Hepatocyte (in vitro differentiated cells): ENCODE results near the gene BBS1. TPM values are rescaled to one million over a fixed set of nuclear protein-coding genes. Genes with fewer than 3 reads are reported as not detected.

Experiments
- DNase-seq: peaks from one replicate; pipeline ENCODE4 v3.0.0-alpha.2; 2016; ENCODE audit warnings: low spot score
- H2AFZ ChIP-seq: fragments of 200-600 bp; sonication (generic); 2 replicates; pipeline ENCODE4 v1.6.0; 2016; ENCODE audit warnings: antibody characterized with exemption, mild to moderate bottlenecking
- H3K27ac ChIP-seq: fragments of 200-600 bp; sonication (generic); 2 replicates; pipeline ENCODE4 v1.5.1; 2016; ENCODE audit warnings: mild to moderate bottlenecking
- H3K27me3 ChIP-seq: fragments of 200-600 bp; sonication (generic); 2 replicates; pipeline ENCODE4 v1.6.1; 2016
- H3K36me3 ChIP-seq: fragments of 200-600 bp; sonication (generic); replicated peaks from 2 replicates; pipeline ENCODE4 v1.5.1; 2016; ENCODE audit warnings: low read depth; ENCODE audit not compliant: insufficient read depth
- H3K4me1 ChIP-seq: fragments of 200-600 bp; sonication (generic); 2 replicates; pipeline ENCODE4 v1.5.1; 2016; ENCODE audit warnings: mild to moderate bottlenecking, moderate library complexity; ENCODE audit not compliant: insufficient read depth
- H3K4me2 ChIP-seq: fragments of 200-600 bp; sonication (generic); 2 replicates; pipeline ENCODE4 v1.6.0; 2016
- H3K4me3 ChIP-seq: fragments of 200-600 bp; sonication (generic); 2 replicates; pipeline ENCODE4 v1.5.1; 2016; ENCODE audit warnings: mild to moderate bottlenecking
- H3K79me2 ChIP-seq: fragments of 200-600 bp; sonication (generic); 2 replicates; pipeline ENCODE4 v1.6.0; 2017; ENCODE audit warnings: mild to moderate bottlenecking
- H3K9me2 ChIP-seq: fragments of 200-600 bp; sonication (generic); replicated peaks from 2 replicates; pipeline ENCODE4 v1.6.0; 2017; ENCODE audit warnings: mild to moderate bottlenecking; ENCODE audit not compliant: insufficient read depth
- H3K9me3 ChIP-seq: fragments of 200-600 bp; sonication (generic); 2 replicates; pipeline ENCODE4 v1.5.1; 2016; ENCODE audit warnings: low read depth, mild to moderate bottlenecking
- H4K20me1 ChIP-seq: fragments of 200-600 bp; sonication (generic); 2 replicates; pipeline ENCODE4 v1.6.0; 2016; ENCODE audit warnings: mild to moderate bottlenecking; ENCODE audit not compliant: insufficient read depth, poor library complexity, severe bottlenecking
- EZH2 ChIP-seq: fragments of 200-600 bp; sonication (generic); IDR thresholded peaks from 2 replicates; pipeline ENCODE4 v1.6.1; 2016; ENCODE audit warnings: antibody characterized with exemption, mild to moderate bottlenecking, borderline replicate concordance
- EZH2phosphoT487 ChIP-seq: fragments of 200-600 bp; sonication (generic); IDR thresholded peaks from one replicate; pipeline ENCODE4 v1.6.1; 2018; ENCODE audit warnings: antibody characterized with exemption, mild to moderate bottlenecking, low read depth, moderate library complexity; ENCODE audit not compliant: unreplicated experiment, severe bottlenecking
- WGBS: methylation state at CpG from one replicate; pipeline ENCODE4 v1.1.6; 2016; ENCODE audit warnings: low lambda C conversion rate; ENCODE audit errors: missing lambda C conversion rate; 5-methylcytosine and 5-hydroxymethylcytosine counted together
- polyA plus RNA-seq: library from polyadenylated mRNA; unstranded; fragments of >200 nt; fragmentation: Nextera tagmentation; extraction: Ambion mirVana; gene quantifications from 2 replicates; pipeline ENCODE4 v1.2.1, GENCODE V29; 2016
- total RNA-seq: library from RNA; depleted of rRNA; stranded (reverse); fragments of >200 nt; gene quantifications from 2 replicates; pipeline ENCODE4 v1.2.3, GENCODE V29; 2014
- TF ChIP-seq, protein P1 (sequence below): fragments of 200-600 bp; sonication (generic); IDR thresholded peaks from 2 replicates; pipeline ENCODE4 v1.5.1; 2016; ENCODE audit warnings: antibody characterized with exemption, mild to moderate bottlenecking; ENCODE audit not compliant: poor library complexity

The BBS1 gene
- total and polyA plus RNA-seq, 2 experiments from 2014 or later, result 25.1 to 27.7 TPM

DNA sequence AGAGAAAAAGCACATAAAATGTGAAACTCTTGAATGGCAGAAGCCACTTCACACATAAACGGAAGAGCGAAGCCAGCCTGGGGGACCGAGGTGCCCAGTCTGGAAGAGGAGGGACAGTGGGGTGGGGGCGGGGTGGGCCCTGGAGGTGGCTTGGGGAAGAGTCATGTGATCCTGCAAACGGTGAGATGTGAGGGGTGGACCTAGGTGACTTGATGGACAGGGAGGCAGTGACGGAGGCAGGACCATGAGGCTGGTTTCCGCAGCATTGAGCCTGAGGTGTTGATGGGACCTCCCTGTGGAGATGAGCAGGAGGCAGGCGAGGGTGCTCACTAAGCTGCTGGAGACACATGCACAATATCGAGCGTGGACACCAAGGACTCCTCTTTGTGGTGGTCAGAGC is 18.6 kb downstream of the BBS1 start:
- no peak for TF ChIP-seq EZH2phosphoT487
- TF ChIP-seq, protein P1, sequence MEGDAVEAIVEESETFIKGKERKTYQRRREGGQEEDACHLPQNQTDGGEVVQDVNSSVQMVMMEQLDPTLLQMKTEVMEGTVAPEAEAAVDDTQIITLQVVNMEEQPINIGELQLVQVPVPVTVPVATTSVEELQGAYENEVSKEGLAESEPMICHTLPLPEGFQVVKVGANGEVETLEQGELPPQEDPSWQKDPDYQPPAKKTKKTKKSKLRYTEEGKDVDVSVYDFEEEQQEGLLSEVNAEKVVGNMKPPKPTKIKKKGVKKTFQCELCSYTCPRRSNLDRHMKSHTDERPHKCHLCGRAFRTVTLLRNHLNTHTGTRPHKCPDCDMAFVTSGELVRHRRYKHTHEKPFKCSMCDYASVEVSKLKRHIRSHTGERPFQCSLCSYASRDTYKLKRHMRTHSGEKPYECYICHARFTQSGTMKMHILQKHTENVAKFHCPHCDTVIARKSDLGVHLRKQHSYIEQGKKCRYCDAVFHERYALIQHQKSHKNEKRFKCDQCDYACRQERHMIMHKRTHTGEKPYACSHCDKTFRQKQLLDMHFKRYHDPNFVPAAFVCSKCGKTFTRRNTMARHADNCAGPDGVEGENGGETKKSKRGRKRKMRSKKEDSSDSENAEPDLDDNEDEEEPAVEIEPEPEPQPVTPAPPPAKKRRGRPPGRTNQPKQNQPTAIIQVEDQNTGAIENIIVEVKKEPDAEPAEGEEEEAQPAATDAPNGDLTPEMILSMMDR, result no peak
- no peak for TF ChIP-seq EZH2
- Histone ChIP-seq H3K4me2 (no peak overlapping the region), H3K4me1 (no peaks in the 10 kb centered on the region), H2AFZ (no peak overlapping the region), H3K79me2 (no peaks in the 10 kb centered on the region), H3K4me3 (no peak overlapping the region), H3K27ac (no peak overlapping the region), H3K27me3 (no peaks in the 10 kb centered on the region), H4K20me1 (no peaks in the 10 kb centered on the region), H3K9me3 (no peaks in the 10 kb centered on the region), H3K36me3 (no peaks in the 10 kb centered on the region), H3K9me2 (no peaks in the 10 kb centered on the region)
- WGBS, result 91% methylated on average over 8 of the region's 10 CpGs
- no peak for DNase-seq

DNA sequence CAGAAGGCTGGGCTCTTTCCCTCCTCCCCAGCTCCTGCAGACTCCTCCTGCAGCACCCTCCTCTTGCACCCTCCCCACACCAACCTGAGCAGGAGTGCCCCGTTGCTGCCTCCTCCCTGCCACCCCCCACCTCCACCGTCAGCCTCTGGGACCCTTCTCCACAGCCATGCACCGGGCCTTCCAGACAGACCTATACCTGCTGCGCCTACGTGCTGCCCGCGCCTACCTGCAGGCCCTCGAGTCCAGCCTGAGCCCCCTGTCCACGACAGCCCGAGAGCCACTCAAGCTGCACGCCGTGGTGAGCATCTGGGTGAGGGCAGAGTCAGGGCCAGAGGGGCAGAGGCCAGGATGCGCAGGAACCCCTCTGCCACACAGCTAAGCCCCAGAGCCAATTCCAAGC is 19.2 kb downstream of the BBS1 start:
- no peaks in the 10 kb centered on the region for H3K9me2 ChIP-seq
- no peak overlapping the region for H3K27ac ChIP-seq
- H3K36me3 ChIP-seq, result no peaks in the 10 kb centered on the region
- no peaks in the 10 kb centered on the region for H3K9me3 ChIP-seq
- 94% methylated on average over 12 of the region's 13 CpGs for WGBS
- H3K4me1 ChIP-seq, result no peaks in the 10 kb centered on the region
- no peaks in the 10 kb centered on the region for H4K20me1 ChIP-seq
- no peaks in the 10 kb centered on the region for H3K27me3 ChIP-seq
- no peaks in the 10 kb centered on the region for H3K79me2 ChIP-seq
- DNase-seq, result no peak
- no peak overlapping the region for H3K4me3 ChIP-seq
- TF ChIP-seq EZH2, result no peak
- H3K4me2 ChIP-seq, result no peak overlapping the region
- no peak overlapping the region for H2AFZ ChIP-seq

DNA sequence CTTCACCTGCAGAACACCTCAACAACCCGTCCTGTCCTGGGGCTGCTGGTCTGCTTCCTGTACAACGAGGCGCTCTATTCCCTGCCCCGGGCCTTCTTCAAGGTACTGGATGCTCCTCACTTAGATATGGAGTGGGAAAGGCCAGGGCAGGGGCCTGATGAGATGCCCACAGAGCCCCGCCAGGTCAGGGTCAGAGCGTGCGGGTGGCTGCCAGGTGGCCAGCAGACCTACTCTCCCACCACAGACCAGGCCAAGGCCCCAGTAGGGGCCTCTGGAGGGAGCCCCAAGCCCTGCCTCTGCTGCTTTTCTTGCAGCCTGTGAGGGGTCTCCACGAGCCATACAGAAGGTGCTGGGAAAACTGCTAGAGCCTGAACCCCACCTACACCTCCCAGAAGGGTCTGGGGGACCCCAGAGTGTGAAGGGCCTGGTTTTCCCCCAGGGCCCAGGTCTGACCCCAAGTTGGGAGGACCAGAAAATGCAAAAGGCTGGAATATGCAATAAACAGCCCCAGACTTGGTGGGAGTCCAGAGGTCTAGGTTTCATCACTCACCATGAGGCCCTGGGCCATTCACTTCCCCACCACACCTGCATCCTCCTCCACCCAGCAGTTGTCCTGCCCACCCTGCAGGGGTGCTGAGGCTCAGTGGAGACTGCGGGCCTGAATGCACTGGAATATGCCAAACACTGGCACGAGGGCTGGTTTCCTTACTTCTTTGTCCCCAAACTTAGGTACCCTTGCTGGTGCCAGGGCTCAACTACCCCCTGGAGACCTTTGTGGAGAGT is 20.7 kb downstream of the BBS1 start:
- WGBS, result 95% methylated on average over 10 of the region's 10 CpGs
- Histone ChIP-seq H3K4me3 (no peak overlapping the region), H3K79me2 (no peaks in the 10 kb centered on the region)

DNA sequence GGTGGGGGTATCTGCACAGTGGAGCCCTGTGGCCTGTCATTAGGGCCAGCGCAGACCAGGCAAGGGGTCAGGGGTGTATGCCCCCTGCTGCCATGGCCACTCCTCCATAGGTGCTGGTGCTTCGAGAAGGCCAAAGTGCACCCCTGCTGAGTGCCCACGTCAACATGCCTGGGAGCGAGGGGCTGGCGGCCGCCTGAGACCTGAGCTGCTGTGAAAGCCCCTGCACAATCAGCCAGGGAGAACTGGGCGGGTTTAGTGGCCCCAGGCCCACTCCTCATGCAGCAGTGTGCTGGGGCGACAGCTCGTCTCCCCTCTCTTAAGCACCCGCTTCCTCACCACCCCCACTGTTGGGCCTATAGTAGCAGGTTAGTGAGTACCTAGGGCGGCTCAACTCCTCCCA is 21.4 kb downstream of the BBS1 start:
- Histone ChIP-seq H3K9me2 (no peaks in the 10 kb centered on the region), H3K4me3 (no peak overlapping the region), H3K27me3 (no peaks in the 10 kb centered on the region), H3K79me2 (no peaks in the 10 kb centered on the region), H3K9me3 (no peaks in the 10 kb centered on the region), H4K20me1 (no peaks in the 10 kb centered on the region), H3K27ac (no peak overlapping the region), H3K4me2 (no peak overlapping the region), H3K36me3 (no peaks in the 10 kb centered on the region), H2AFZ (no peak overlapping the region), H3K4me1 (no peaks in the 10 kb centered on the region)
- TF ChIP-seq, protein P1, result no peak
- TF ChIP-seq EZH2 (no peak), EZH2phosphoT487 (no peak)
- DNase-seq, result no peak
- WGBS, result 94% methylated on average over 11 of the region's 11 CpGs

More for the DNA sequence above, 20.7 kb downstream of the BBS1 start:
- Histone ChIP-seq H3K4me2 (no peak overlapping the region), H3K27me3 (no peaks in the 10 kb centered on the region), H2AFZ (no peak overlapping the region), H3K4me1 (no peaks in the 10 kb centered on the region), H3K9me2 (no peaks in the 10 kb centered on the region), H4K20me1 (no peaks in the 10 kb centered on the region), H3K27ac (no peak overlapping the region), H3K36me3 (no peaks in the 10 kb centered on the region), H3K9me3 (no peaks in the 10 kb centered on the region)
- TF ChIP-seq EZH2phosphoT487 (no peak), EZH2 (no peak)
- TF ChIP-seq, protein P1, result no peak
- DNase-seq, result no peak
